ENCODE results near the gene SLC35F5. TPM values are rescaled to one million over a fixed set of nuclear protein-coding genes. Genes with fewer than 3 reads are reported as not detected.

SLC35F5 gene
- total and polyA plus RNA-seq, 2 of the 13 experiments (the other 11 are each of a cell fraction or from before 2014, with no cell fraction given) = 139 to 174 TPM

- Histone ChIP-seq H3K4me1 (ENCODE audit: insufficient read depth, low read length) (peaks cover 19% of the 10 kb centered on the region), H3K9ac (ENCODE audit: insufficient read depth, low read depth, low read length) (peak overlapping the region; percentile 95), H3K79me2 (ENCODE audit: insufficient read depth, low read length) (peaks cover 48% of the 10 kb centered on the region), H3K4me3 (replicated peaks in 1 of 3; ENCODE audit: insufficient read depth in 1 of 3, low read depth in 2 of 3, low read length in 3 of 3) (peak overlapping the region; percentile 96 to 100 (median 97)), H3K4me2 (ENCODE audit: low read depth, low read length) (peak overlapping the region; percentile 95), H3K9me3 (ENCODE audit: low read length) (no peaks in the 10 kb centered on the region), H3K36me3 (replicated peaks in 1 of 2; ENCODE audit: control insufficient read depth in 1 of 2, insufficient read depth in 2 of 2, low read length in 2 of 2) (peaks cover 8 to 16% of the 10 kb centered on the region in 2 experiments), H3K27ac (ENCODE audit: extremely low read length, insufficient read depth, low read length) (peak overlapping the region; percentile 84), H2AFZ (ENCODE audit: low read length) (no peak overlapping the region), H4K20me1 (ENCODE audit: insufficient read depth, low read length) (peaks cover 9% of the 10 kb centered on the region), H3K27me3 (ENCODE audit: control insufficient read depth in 1 of 2, insufficient read depth in 2 of 2, low read length in 2 of 2) (no peaks in the 10 kb centered on the region; a peak in 1 of 5 replicates)
- under 1% methylated on average over 17 of the region's 26 CpGs for WGBS (ENCODE audit: low lambda C conversion rate)
- DNase-seq (ENCODE audit: low spot score) = peak; percentile 12
- intact Hi-C loops (cut with micrococcal nuclease; ENCODE audit: unreplicated experiment) (loop anchor here (1.0 to 5.0 kb wide), 5 partner anchors 39 to 795 kb away; no protein-coding TSS in a partner anchor), in situ Hi-C loops (cut with HindIII; ENCODE audit: extremely low pct_ligation_motif_present, low pct_unique_long_range_greater_than_20kb) (loop anchor here (5.0 to 25.0 kb wide), 3 partner anchors 131 to 806 kb away; no protein-coding TSS in a partner anchor)
- ChIA-PET POLR2A (interaction anchor here (1.0 to 2.6 kb wide), 31 partner anchors 10 to 795 kb away, joined by 3 to 32 read pairs (median 5); partner anchors contain the start of gene ACTR3), CTCF (ENCODE audit: low intra/inter-chr PET ratio, low total read pairs) (no interaction called here)
- FAIRE-seq = no peak
- no TSS peak for BruUV-seq (replicated peaks)
- ATAC-seq = peak; percentile 81
- TF ChIP-seq ZNF800 (CRISPR knock-in tag; IDR thresholded peaks at IDR 0.05) (peak; percentile 99), GATA4 (IDR thresholded peaks at IDR 0.05; ENCODE audit: borderline replicate concordance, low read depth) (no peak), TBL1XR1 (IDR thresholded peaks at IDR 0.05; ENCODE audit: borderline replicate concordance, low read length, partially characterized antibody) (no peak), ZNF674 (CRISPR knock-in tag; IDR thresholded peaks at IDR 0.05; ENCODE audit: low read depth) (no peak), ZNF503 (CRISPR knock-in tag; IDR thresholded peaks at IDR 0.05) (no peak), ZNF749 (CRISPR knock-in tag; IDR thresholded peaks at IDR 0.05; ENCODE audit: borderline replicate concordance) (no peak), HMG20B (CRISPR knock-in tag; conservative IDR thresholded peaks at IDR 0.05) (0 out of 2 replicates have a peak, but pooled peaks have one; percentile 12), KAT2B (IDR thresholded peaks at IDR 0.05; ENCODE audit: borderline replicate concordance, low read depth, low read length) (no peak), THAP9 (CRISPR knock-in tag; IDR thresholded peaks at IDR 0.05; ENCODE audit: borderline replicate concordance) (no peak), XRCC5 (optimal IDR thresholded peaks at IDR 0.05; ENCODE audit: low read length) (peak; percentile 15), GABPA (IDR thresholded peaks at IDR 0.05; ENCODE audit: low read depth, low read length) (0 out of 2 replicates have a peak, but pooled peaks have one; percentile 15), GABPA (CRISPR knock-in tag; IDR thresholded peaks at IDR 0.05; ENCODE audit: low read depth) (no peak), ZNF460 (CRISPR knock-in tag; IDR thresholded peaks at IDR 0.05; ENCODE audit: borderline replicate concordance) (0 out of 2 replicates have a peak, but pooled peaks have one; percentile 30), FUBP1 (CRISPR knock-in tag; IDR thresholded peaks at IDR 0.05; ENCODE audit: borderline replicate concordance) (0 out of 2 replicates have a peak, but pooled peaks have one; percentile 9), NFYB (CRISPR knock-in tag; IDR thresholded peaks at IDR 0.05) (no peak)
Observed at GRCh38 chr2:113755835-113756354, 547 bp downstream of the SLC35F5 start.
